GM19324 (cell line): ENCODE data around the gene ELOF1.

Experiments used
- ATAC-seq: cut with Tn5 transposase; IDR thresholded peaks from one replicate; pipeline ENCODE4 v1.9.1; 2021; ENCODE audit warnings: mild to moderate bottlenecking, moderate library complexity; ENCODE audit not compliant: unreplicated experiment, low FRiP score

Gene ELOF1

DNA sequence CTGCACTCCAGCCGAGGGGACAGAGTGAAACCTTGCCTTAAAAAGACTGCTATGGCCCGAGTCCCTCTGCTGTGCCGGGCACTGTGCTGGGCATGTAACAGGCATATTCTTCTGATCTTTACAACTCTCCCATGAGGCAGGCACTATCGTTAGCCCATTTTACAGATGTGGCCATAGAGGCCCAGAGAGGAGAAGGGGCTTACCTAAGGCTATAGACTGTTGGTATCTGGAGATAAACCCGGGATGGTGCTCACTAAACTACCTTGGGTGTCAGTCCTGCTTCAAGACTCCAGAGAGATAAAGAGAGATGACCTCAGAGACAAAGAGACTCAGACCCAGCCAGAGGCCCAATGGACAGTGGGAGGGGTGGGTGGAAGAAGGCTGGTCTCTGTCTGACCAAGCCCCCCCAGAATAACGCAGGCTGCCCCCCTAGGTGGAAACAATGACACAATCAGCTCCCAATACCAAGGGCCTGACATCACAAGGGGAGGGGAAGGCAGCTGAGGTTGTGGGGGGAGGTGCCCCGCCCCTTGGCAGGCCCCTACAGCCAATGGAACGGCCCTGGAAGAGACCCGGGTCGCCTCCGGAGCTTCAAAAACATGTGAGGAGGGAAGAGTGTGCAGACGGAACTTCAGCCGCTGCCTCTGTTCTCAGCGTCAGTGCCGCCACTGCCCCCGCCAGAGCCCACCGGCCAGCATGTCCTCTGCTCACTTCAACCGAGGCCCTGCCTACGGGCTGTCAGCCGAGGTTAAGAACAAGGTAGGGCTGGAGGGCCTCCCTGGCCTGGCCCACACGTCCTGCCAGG, 20.6 kb downstream of the ELOF1 start, which contains the start of gene CNN1:
TSS of gene CNN1 (plus strand) at position 620 of the 805 bp plus-strand sequence. CDS start at position 697, 77 bp downstream.
- no peak for ATAC-seq

DNA sequence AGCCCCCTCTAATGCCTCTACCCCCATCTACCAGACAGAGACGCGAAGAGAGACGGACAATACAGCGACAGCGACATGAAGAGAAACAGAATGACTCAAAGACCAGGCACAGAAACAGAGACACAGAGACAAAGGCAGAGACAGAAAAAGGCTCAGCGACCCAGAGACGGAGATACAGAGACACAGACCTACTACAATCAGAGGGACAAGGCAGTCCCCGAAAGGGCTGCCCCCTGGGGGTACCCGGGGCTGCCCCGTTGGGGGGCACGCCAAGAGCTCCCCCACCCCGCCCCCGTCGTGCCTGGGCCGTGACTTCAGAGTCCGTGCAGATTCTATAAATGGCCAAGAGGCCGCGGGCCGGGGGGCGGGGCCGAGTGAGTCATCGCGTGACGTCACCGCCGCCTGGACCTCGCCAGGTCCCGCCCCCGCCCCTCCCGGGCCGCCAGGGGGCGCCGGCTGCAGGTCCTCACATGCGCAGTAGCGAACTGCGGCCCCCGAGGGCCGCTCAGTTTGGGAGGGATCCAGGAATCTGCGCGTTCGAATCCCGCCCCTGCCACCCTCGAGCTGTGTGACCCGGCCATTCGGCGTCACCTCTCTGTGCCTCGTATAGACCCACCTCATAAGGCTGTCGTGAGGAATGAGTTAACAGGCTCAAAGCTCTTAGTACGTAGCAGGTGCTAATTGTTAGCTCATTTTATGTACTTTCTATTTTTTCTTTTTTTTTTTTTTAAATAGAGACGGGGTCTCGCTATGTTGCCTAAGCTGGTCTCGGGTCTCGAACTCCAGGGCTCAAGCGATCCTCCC, 23.0 kb downstream of the ELOF1 start:
- ATAC-seq = peak; percentile 77

DNA sequence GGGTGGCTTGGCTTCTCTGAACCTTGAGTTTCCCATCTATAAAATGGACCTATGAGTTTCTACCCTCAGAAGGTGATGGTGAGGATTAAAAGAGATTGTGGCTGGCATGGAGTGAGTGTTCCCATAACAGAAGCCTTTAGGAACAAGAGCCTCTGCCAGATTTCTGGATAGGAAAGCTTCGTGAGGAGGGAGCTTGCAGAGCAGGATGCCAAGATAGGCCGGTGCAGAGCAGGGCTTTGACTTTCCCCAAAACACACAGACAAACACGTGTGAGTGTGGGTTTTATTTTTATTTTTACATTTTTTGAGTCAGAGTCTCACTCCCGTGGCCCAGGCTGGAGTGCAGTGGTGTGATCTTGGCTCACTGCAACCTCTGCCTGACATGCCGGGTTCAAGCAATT, 24.1 kb downstream of the ELOF1 start:
- no peak for ATAC-seq

DNA sequence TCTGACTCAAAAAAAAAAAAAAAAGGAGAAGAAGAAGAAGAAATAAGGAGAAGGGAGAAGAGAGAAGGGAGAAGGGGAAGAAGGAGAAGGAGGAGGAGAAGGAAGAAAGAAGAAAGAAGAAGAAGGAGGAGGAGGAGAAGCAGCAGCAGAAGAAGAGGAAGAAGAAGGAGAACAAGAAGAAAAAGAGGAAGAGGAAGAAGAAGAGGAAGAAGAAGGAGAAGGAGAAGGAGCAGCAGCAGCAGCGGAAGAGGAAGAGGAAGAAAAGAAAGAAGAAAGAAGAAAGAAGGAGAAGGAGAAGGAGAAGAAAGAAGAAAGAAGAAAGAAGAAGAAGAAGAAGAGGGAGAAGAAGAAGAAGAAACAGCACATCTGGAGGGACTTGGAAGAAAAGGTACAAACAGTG, 24.5 kb downstream of the ELOF1 start:
- ATAC-seq = no peak

DNA sequence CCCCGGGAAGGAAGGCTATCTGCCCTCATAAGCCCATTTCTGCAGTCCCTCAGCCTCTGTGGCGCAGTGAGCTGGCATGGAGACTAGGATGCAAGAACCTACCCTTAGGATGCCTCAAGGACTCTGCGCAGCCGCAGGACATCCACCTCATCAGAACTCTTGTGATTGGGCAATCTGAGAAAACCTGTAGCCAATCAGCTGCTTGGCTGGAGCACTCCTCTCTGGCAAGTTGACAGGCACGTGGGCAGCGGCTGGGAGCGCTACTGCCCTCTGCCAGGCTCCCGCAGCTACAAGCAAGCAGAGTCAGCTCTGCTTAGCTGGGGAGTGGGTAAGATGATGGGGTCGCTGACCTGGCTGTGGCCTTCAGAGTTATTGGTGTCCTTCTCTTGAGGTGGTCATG, 28.6 kb downstream of the ELOF1 start:
- no peak for ATAC-seq

DNA sequence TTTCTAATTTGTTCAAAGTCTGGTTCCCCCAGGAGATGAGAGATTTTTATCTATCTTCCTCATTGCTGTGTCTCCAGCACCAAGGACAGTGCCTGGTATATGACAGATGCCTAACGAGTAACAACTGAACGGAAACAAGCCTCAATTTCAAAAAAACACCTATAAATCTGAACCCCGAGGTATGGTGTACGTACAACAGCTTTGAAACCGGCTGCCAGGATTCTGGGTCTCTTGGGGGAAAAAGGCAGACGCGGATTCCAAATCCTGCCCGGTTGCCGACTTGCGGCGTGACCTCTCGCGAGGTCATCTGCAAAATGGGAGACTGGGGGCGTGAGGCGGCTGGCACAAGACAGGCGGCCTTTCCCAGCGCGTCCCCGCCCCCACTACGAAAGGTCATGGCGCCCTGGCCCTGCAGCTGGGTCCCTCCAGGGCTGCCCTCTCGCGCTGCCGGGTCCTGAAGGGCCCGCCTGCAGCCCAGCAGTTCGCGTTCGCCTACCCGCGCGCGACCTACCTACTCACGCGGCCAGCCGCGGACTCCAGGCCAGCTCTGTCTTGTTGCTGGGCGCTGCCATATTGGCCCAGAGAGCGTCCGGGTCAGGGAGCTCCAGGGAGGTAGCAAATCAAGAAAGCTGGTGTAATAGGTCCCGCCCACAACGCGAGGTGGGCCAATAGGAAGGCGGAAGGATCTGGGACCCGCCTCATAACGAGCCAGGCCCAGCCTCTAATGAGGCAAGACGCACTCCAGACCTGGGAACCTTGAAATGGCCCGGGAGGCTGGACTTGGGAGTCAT, 30.3 kb downstream of the ELOF1 start, which contains the start of gene ECSIT:
TSS of gene ECSIT (minus strand) at position 584 of the 791 bp plus-strand sequence. CDS start 9,964 bp downstream, outside the sequence.
- peak; percentile 96 for ATAC-seq

DNA sequence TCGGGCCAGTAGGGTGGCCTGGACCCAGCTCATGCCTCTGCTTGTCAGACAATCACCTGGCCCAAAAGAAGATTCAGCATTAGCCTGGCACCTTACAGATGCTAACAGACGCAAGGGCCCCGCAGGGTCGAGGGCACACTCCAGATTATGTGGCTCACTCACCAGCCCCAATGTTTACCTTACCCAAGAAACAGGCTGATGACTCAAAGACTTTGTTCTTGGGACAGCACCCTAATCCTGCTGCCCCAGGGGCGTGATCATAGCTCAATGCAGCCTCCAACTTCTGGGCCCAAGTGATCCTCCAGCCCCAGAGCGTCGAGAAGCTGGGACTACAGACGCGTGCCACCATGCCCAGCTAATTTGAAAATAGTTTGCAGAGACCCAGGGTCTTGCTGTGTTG, 39.9 kb downstream of the ELOF1 start:
- no peak for ATAC-seq

DNA sequence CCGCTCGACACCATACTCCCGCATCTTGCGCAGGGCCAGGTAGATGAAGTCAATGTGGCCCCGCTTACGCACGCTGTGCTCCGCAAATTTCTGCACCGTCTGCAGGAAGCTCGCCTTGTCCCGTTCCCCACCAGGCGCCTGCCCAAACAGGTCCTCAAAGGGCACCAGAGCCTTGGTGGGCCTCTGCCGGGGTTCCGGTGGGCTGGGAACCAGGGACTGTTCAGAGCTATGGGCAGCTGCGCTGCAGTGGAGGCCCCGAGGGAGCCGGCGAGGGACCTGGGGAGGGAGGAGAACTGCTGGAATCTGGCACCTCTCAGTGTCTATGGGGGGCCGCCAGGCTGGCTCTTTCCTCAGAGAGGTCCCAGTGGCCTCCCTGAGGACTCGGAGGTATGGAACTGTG, 45.1 kb downstream of the ELOF1 start:
- ATAC-seq = no peak

DNA sequence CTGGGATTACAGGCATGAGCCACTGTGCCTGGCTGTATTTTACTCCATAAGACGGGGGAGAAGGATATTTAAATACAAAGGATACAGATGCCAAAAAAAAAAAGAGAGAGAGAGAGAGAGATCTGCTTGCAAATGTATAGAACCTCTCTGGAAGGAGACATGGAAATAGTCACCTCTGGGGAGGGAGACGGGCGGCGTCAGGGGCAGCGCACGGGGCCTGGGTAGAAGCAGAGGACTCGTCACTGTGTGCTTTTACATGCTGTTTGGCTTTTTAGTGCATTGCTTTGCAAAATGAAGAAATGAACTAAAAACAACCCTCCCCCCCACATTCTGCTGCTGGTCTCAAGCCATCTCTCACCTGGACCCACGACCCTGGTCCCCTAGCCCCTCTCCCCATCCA, 48.6 kb downstream of the ELOF1 start:
- ATAC-seq = no peak

DNA sequence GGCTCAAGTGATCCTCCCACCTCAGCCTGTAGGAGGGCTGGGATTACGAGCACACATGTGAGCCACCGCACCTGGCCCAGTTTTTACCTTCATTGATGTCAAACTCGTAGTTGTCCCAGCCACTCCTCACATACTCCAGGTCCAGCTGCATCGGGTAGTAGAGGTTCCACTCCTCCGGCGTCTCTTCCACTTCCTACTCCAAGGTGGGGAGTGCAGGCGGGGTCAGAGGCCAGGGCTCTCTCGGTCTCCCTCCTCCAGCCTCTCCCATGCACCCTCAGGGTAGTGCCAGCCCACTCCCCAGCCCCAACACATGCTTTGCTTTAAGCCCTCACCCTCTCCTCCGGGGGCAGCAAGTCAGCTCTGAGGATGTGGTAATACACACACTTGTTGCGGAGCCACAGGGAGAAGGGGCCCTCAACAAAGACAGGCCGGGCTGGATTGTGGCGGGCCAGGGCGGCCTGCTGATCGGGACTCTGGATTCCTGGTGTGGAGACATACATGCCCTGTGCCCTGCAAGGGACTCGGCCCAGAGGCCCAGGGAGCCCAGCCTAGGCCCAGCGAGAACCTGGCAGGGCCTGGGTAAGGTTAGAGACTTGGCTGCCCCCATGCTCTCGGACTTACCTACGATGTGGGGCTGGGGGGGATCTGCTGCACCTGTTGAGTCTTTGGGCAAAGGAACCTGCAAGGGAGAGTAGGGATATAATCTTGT, 51.5 kb downstream of the ELOF1 start:
- ATAC-seq = no peak

DNA sequence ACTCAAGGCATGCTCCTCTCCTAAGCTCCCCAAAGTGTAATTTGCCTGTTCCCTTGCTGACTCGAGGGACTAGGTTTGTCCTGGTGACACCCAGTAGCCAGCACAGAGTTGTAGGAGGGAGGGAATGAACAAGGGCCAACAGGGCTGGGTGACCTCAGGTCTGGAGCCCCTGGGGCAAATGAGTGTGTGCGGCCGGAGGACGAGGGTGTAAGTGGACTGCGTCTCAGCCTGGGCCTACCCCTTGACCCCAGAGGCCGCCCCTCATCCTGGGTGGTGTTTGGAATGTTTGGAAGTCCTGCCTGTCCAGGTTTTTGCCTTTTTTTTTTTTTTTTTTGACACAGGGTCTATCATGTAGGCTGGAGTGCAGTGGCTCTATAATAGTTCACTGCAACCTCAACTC, 52.1 kb downstream of the ELOF1 start:
- no peak for ATAC-seq

DNA sequence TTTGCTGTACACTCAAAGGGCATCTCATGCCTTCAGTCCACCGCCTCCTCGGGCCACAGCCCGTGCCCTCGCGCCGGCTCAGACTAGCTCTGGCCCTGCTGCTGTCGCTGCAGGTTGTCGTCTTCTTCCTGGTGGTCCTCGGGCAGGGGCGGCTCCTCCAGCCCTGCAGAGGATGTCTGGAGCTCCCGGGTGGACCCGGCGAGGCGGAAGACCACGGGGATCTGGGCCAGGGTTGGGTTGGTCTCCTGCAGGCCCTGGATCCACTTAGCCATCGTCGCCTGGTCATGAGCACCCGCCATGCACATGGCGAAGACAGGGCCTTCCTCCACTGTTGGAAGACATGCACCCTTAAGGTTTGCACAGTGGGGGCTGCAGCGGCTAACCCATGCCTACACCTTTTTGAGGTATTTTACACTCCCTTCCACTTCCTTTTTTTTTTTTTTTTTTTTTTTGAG, 52.9 kb downstream of the ELOF1 start:
- peak; percentile 25 for ATAC-seq

DNA sequence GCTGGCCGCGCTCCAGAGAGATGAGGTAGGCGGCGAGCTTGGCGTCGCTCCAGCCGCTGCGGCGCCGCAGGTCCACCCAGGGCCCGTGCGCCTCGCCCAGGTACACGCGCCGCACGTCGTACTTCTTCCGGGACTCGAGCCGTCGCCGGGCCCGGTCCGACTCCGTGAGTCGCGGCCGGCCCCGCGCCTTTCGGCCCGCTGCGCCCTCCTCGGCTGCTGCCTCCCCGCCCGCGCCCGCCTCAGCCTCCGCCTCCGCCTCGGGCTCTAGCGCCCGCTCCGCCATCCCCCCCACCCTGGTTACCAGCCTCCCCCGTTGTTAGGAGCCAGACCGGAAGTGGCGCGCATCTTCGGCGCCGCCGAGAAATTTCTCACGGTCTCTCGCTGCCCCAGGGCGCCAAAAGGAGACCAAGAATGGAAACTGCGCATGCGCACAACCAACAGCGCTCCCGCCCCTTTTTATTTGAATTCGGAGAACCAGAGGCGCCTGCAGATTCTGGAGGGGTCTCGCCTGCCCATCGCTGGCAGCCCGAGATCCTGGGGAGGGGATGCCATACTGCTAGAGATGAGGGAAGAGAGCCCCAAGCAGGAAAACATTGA, 53.4 kb downstream of the ELOF1 start, which contains the start of gene ZNF653:
TSS of gene ZNF653 (minus strand) at position 336 of the 597 bp plus-strand sequence. CDS start at position 283, 53 bp downstream.
- peak; percentile 70 for ATAC-seq

DNA sequence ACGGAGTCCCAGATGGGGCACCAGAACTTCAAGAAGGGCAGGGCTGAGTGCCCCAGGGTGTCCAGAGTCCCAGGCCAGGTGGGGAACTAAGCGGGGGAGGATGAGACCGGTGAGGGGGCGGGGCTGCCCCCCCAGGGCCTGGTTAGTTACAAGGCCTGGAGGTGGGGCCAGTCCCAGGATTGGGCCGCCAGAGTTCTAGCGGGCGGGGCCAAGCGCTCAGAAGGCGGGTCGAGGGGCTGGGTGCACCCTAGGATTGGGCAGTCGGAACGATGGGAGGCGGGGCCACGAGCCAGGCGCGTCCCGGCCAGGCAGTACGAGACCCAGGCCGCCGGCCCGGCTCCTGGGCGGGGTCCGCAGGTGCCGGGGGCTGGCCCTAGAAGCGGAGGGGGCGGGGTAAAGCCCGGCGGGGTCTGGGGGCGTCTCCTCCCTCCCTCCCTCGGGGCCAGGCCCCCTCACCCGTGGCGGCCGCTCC, 54.0 kb downstream of the ELOF1 start:
- ATAC-seq = peak; percentile 91

DNA sequence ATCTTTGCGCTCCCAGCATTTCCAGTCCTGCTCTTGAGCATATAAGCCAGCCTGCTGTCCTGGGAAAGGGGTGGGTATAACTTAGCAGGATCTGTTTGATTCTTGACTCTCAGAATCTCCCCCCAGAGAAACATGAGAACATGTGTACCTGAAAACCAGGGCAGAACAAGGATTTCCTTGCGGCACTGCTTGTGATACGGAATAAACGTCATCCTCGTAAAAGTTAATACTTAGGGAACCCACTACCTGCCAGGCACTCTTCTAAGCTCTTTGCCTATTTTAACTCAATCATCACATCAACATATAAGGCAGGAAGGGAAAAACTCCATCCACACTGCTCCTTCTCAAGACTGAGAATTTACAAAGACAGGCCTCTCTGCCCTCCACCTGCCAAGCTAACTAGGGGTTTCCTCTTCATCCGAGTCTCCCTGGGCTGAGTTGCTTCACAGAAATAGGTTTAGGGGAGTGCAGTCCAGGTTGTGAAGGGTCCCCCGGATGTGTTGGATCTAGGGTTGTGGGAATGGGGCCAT, 54.5 kb downstream of the ELOF1 start:
- no peak for ATAC-seq
